SK-N-SH treated with all-trans-retinoic acid at 6 μM for 48 hours (cell line): ENCODE results near the gene UBLCP1.

Source experiments
- ATAC-seq: fragments of 200-7000 bp; cut with Tn5 transposase; 3 replicates; pipeline ENCODE4 v1.9.1; 2020; ENCODE audit warnings: mild to moderate bottlenecking, moderate library complexity
- ARNTL ChIP-seq: fragments of 450-650 bp; formaldehyde crosslinking; IDR thresholded peaks from 2 replicates; pipeline ENCODE4 v1.5.0; 2020; ENCODE audit warnings: low read depth, mild to moderate bottlenecking, moderate library complexity, borderline replicate concordance
- BACH2 ChIP-seq: fragments of 250-450 bp; sonication (Bioruptor Pico); IDR thresholded peaks from 2 replicates; pipeline ENCODE4 v1.9.0; 2021; ENCODE audit warnings: mild to moderate bottlenecking, borderline replicate concordance
- CSDC2 ChIP-seq: fragments of 250-450 bp; sonication (Bioruptor Pico); IDR thresholded peaks from 2 replicates; pipeline ENCODE4 v1.5.0; 2020; ENCODE audit warnings: mild to moderate bottlenecking, moderate library complexity
- ESRRG ChIP-seq: fragments of 250-450 bp; sonication (Bioruptor Pico); IDR thresholded peaks from 2 replicates; pipeline ENCODE4 v1.6.1; 2021; ENCODE audit warnings: mild to moderate bottlenecking
- ISL1 ChIP-seq: fragments of 250-450 bp; sonication (Bioruptor Pico); IDR thresholded peaks from 2 replicates; pipeline ENCODE4 v2.1.2; 2022; ENCODE audit warnings: mild to moderate bottlenecking, moderate library complexity
- OSR1 ChIP-seq: fragments of 250-450 bp; sonication (Bioruptor Pico); IDR thresholded peaks from 2 replicates; pipeline ENCODE4 v1.8.0; 2022; ENCODE audit warnings: moderate library complexity, mild to moderate bottlenecking, inconsistent platforms
- PPARA ChIP-seq: fragments of 250-450 bp; sonication (Bioruptor Pico); IDR thresholded peaks from 2 replicates; pipeline ENCODE4 v1.5.0; 2020; ENCODE audit warnings: mild to moderate bottlenecking, borderline replicate concordance
- RARB ChIP-seq: fragments of 250-450 bp; sonication (Bioruptor Pico); IDR thresholded peaks from 2 replicates; pipeline ENCODE4 v1.8.0; 2021; ENCODE audit warnings: mild to moderate bottlenecking, moderate library complexity
- SNAI2 ChIP-seq: fragments of 250-450 bp; sonication (Bioruptor Pico); IDR thresholded peaks from 2 replicates; pipeline ENCODE4 v1.5.0; 2020; ENCODE audit warnings: mild to moderate bottlenecking, moderate library complexity
- TCF4 ChIP-seq: fragments of 250-450 bp; sonication (Bioruptor Pico); IDR thresholded peaks from 2 replicates; pipeline ENCODE4 v1.8.0; 2021; ENCODE audit warnings: mild to moderate bottlenecking, moderate library complexity, borderline replicate concordance
- TOX ChIP-seq: fragments of 250-450 bp; sonication (Bioruptor Pico); IDR thresholded peaks from 2 replicates; pipeline ENCODE4 v1.8.0; 2021; ENCODE audit warnings: mild to moderate bottlenecking, moderate library complexity, borderline replicate concordance
- ZC3H10 ChIP-seq: fragments of 250-450 bp; sonication (Bioruptor Pico); IDR thresholded peaks from 2 replicates; pipeline ENCODE4 v1.5.1; 2021; ENCODE audit warnings: mild to moderate bottlenecking, moderate library complexity
- ZFP3 ChIP-seq: fragments of 250-450 bp; sonication (Bioruptor Pico); IDR thresholded peaks from 2 replicates; pipeline ENCODE4 v1.5.0; 2020; ENCODE audit warnings: mild to moderate bottlenecking, moderate library complexity
- ZFP30 ChIP-seq: fragments of 450-650 bp; formaldehyde crosslinking; IDR thresholded peaks from 2 replicates; pipeline ENCODE4 v1.5.0; 2022; ENCODE audit warnings: mild to moderate bottlenecking, moderate library complexity
- ZNF565 ChIP-seq: fragments of 450-650 bp; formaldehyde crosslinking; conservative IDR thresholded peaks from 2 replicates; pipeline ENCODE4 v1.5.0; 2020; ENCODE audit warnings: low read depth, mild to moderate bottlenecking, moderate library complexity
- ZNF70 ChIP-seq: fragments of 450-650 bp; formaldehyde crosslinking; IDR thresholded peaks from 2 replicates; pipeline ENCODE4 v1.5.0; 2020; ENCODE audit warnings: mild to moderate bottlenecking, moderate library complexity
- ZNF8 ChIP-seq: fragments of 450-650 bp; formaldehyde crosslinking; IDR thresholded peaks from 2 replicates; pipeline ENCODE4 v1.5.0; 2020; ENCODE audit warnings: mild to moderate bottlenecking, moderate library complexity
- TF ChIP-seq, protein P1 (sequence below): fragments of 250-450 bp; sonication (Bioruptor Pico); IDR thresholded peaks from 2 replicates; pipeline ENCODE4 v1.8.0; 2020; ENCODE audit warnings: mild to moderate bottlenecking, moderate library complexity, borderline replicate concordance
- TF ChIP-seq, protein P2 (sequence below): fragments of 250-450 bp; sonication (Bioruptor Pico); IDR thresholded peaks from 2 replicates; pipeline ENCODE4 v1.5.0; 2020; ENCODE audit warnings: mild to moderate bottlenecking, moderate library complexity
- TF ChIP-seq, protein P3 (sequence below): fragments of 250-450 bp; sonication (Bioruptor Pico); IDR thresholded peaks from 2 replicates; pipeline ENCODE4 v1.5.1; 2020; ENCODE audit warnings: low read depth, mild to moderate bottlenecking, moderate library complexity
- TF ChIP-seq, protein P4 (sequence below): fragments of 250-450 bp; sonication (Bioruptor Pico); IDR thresholded peaks from 2 replicates; pipeline ENCODE4 v1.5.1; 2021; ENCODE audit warnings: mild to moderate bottlenecking, moderate library complexity

Gene UBLCP1

DNA sequence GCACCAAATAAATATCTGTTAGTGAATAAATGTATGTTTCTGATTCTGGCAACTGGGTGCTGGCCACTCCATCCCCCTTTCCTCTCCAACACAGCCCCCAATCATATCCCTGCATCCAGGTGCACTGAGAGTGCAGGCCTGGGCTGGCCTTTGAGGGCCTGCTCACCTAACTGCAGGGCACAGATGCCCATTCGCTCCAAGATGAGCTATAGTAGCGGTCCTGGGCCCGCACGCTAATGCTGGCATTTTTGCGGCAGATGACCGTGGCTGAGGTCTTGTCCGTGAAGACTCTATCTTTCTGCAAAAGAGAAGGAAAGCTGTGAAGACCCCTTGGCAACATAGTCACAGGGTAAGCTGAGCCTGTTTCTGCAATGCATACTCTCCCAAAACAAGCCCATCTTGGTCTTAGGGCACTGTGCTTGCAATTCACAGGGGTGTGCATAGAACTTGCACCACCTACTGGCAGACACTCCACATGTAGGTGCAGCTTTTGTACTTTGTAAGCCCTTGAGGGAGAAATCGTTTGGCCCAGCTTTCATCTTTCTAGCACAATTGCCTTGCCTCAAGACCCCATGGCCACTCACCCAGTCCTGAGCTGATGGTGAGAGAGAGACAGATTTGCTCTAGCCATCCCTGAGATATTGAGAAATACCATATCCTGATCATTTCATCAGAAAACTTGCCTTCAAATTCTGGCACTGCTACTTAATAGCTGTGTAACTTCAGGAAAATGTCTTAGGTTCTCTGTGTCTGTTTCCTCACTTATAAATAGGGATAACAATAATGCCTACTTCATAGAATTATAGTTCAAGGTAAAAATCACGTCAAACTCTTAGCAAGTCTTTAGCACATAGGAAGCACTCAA, 53.7 kb downstream of the UBLCP1 start:
- TF ChIP-seq, protein P1, sequence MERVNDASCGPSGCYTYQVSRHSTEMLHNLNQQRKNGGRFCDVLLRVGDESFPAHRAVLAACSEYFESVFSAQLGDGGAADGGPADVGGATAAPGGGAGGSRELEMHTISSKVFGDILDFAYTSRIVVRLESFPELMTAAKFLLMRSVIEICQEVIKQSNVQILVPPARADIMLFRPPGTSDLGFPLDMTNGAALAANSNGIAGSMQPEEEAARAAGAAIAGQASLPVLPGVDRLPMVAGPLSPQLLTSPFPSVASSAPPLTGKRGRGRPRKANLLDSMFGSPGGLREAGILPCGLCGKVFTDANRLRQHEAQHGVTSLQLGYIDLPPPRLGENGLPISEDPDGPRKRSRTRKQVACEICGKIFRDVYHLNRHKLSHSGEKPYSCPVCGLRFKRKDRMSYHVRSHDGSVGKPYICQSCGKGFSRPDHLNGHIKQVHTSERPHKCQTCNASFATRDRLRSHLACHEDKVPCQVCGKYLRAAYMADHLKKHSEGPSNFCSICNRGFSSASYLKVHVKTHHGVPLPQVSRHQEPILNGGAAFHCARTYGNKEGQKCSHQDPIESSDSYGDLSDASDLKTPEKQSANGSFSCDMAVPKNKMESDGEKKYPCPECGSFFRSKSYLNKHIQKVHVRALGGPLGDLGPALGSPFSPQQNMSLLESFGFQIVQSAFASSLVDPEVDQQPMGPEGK: no peak
- TF ChIP-seq ISL1 (CRISPR knock-in tag) (no peak), PPARA (CRISPR knock-in tag) (no peak), BACH2 (CRISPR knock-in tag) (no peak), ESRRG (CRISPR knock-in tag) (no peak), OSR1 (CRISPR knock-in tag) (no peak), ZFP30 (no peak), ARNTL (no peak), SNAI2 (CRISPR knock-in tag) (no peak), ZNF8 (CRISPR knock-in tag) (no peak), ZNF70 (no peak), ZNF565 (CRISPR knock-in tag) (no peak), TCF4 (no peak), TOX (no peak)
- TF ChIP-seq, protein P2, sequence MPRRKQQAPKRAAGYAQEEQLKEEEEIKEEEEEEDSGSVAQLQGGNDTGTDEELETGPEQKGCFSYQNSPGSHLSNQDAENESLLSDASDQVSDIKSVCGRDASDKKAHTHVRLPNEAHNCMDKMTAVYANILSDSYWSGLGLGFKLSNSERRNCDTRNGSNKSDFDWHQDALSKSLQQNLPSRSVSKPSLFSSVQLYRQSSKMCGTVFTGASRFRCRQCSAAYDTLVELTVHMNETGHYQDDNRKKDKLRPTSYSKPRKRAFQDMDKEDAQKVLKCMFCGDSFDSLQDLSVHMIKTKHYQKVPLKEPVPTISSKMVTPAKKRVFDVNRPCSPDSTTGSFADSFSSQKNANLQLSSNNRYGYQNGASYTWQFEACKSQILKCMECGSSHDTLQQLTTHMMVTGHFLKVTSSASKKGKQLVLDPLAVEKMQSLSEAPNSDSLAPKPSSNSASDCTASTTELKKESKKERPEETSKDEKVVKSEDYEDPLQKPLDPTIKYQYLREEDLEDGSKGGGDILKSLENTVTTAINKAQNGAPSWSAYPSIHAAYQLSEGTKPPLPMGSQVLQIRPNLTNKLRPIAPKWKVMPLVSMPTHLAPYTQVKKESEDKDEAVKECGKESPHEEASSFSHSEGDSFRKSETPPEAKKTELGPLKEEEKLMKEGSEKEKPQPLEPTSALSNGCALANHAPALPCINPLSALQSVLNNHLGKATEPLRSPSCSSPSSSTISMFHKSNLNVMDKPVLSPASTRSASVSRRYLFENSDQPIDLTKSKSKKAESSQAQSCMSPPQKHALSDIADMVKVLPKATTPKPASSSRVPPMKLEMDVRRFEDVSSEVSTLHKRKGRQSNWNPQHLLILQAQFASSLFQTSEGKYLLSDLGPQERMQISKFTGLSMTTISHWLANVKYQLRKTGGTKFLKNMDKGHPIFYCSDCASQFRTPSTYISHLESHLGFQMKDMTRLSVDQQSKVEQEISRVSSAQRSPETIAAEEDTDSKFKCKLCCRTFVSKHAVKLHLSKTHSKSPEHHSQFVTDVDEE: no peak
- TF ChIP-seq, protein P3, sequence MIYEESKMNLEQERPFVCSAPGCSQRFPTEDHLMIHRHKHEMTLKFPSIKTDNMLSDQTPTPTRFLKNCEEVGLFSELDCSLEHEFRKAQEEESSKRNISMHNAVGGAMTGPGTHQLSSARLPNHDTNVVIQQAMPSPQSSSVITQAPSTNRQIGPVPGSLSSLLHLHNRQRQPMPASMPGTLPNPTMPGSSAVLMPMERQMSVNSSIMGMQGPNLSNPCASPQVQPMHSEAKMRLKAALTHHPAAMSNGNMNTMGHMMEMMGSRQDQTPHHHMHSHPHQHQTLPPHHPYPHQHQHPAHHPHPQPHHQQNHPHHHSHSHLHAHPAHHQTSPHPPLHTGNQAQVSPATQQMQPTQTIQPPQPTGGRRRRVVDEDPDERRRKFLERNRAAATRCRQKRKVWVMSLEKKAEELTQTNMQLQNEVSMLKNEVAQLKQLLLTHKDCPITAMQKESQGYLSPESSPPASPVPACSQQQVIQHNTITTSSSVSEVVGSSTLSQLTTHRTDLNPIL (CRISPR knock-in tag): no peak
- TF ChIP-seq, all 23 proteins: peak for 0
- peak; percentile 96 for ATAC-seq

DNA sequence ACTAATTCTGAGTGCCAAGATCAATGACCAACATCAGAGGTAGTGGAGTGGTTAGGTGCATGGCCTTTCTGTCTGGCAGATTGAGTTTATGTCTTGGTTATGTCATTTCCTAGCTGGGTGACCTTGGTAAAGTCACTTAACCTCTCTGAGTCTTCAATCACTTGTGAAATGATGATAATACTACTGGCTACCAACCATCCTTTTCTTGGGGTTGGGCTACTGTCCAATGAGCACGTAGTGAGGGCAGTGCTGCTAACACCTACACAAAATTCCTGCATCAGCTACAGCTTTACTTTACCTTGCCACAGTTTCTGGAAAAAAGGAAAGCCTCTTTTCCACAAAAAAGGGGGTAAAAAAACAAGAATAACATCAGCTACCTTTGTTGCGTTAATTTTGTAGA, 54.8 kb downstream of the UBLCP1 start:
- TF ChIP-seq, protein P1: no peak
- TF ChIP-seq ZNF70: no peak
- no peak for TF ChIP-seq BACH2 (CRISPR knock-in tag)
- no peak for TF ChIP-seq ESRRG (CRISPR knock-in tag)
- TF ChIP-seq ZFP30: no peak
- TF ChIP-seq, protein P3 (CRISPR knock-in tag): no peak
- TF ChIP-seq ZFP3 (CRISPR knock-in tag): no peak
- TF ChIP-seq TOX: no peak
- TF ChIP-seq ARNTL: no peak
- TF ChIP-seq OSR1 (CRISPR knock-in tag): no peak
- TF ChIP-seq RARB (CRISPR knock-in tag): no peak
- TF ChIP-seq SNAI2 (CRISPR knock-in tag): no peak
- no peak for TF ChIP-seq ZNF8 (CRISPR knock-in tag)
- no peak for ATAC-seq

DNA sequence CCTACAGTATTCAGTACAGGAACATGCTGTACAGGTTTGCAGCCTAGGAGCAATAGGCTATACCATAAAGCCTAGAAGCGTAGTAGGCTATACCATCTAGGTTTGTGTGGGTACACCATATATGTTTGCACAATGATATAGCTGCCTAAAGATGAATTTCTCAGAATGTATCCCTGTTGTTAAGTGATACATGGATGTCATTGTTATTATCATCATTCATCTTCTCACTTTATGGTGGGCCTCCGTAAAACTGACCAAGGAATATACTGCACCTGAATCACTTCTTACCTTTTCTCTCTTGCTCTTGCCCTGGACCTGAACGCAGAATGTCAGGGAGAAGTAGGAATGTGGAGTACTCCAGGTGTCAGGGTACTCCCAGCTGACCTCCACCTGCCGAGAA, 55.4 kb downstream of the UBLCP1 start:
- ATAC-seq: no peak
- TF ChIP-seq, protein P1: no peak
- TF ChIP-seq CSDC2 (CRISPR knock-in tag): no peak
- no peak for TF ChIP-seq ZC3H10 (CRISPR knock-in tag)
- TF ChIP-seq OSR1 (CRISPR knock-in tag): no peak
- TF ChIP-seq ZNF8 (CRISPR knock-in tag): no peak
- TF ChIP-seq, protein P4, sequence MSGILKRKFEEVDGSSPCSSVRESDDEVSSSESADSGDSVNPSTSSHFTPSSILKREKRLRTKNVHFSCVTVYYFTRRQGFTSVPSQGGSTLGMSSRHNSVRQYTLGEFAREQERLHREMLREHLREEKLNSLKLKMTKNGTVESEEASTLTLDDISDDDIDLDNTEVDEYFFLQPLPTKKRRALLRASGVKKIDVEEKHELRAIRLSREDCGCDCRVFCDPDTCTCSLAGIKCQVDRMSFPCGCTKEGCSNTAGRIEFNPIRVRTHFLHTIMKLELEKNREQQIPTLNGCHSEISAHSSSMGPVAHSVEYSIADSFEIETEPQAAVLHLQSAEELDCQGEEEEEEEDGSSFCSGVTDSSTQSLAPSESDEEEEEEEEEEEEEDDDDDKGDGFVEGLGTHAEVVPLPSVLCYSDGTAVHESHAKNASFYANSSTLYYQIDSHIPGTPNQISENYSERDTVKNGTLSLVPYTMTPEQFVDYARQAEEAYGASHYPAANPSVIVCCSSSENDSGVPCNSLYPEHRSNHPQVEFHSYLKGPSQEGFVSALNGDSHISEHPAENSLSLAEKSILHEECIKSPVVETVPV (CRISPR knock-in tag): no peak
- TF ChIP-seq RARB (CRISPR knock-in tag): no peak
- TF ChIP-seq TOX: no peak
- no peak for TF ChIP-seq ZNF565 (CRISPR knock-in tag)
- TF ChIP-seq SNAI2 (CRISPR knock-in tag): no peak
